HG02852 (cell line): ENCODE measurements around the gene ZC3HAV1L.
"Not testable (repeated sequence)": the region's sequence is repeated elsewhere in the genome, so short reads cannot be mapped to it uniquely, and the experiment has no call there.

Experiments
- ATAC-seq: cut with Tn5 transposase; IDR thresholded peaks from one replicate; pipeline ENCODE4 v1.9.1; 2021; ENCODE audit warnings: mild to moderate bottlenecking, moderate library complexity; ENCODE audit not compliant: unreplicated experiment

ZC3HAV1L gene

GRCh38 chr7:139023076-139023475 is 12.8 kb downstream of the ZC3HAV1L start:
- no peak for ATAC-seq

GRCh38 chr7:139022286-139022685 is 13.6 kb downstream of the ZC3HAV1L start:
- ATAC-seq = no peak

- no peak for ATAC-seq
Measured at GRCh38 chr7:139018910-139019309, 16.9 kb downstream of the ZC3HAV1L start.

GRCh38 chr7:139016931-139017511 is 18.8 kb downstream of the ZC3HAV1L start:
- peak; percentile 88 for ATAC-seq

GRCh38 chr7:139011373-139011772 is 24.5 kb downstream of the ZC3HAV1L start:
- no peak for ATAC-seq

GRCh38 chr7:139004321-139005090 is 31.3 kb downstream of the ZC3HAV1L start:
- no peak for ATAC-seq

GRCh38 chr7:138999414-138999813 is 36.4 kb downstream of the ZC3HAV1L start:
- ATAC-seq = no peak

- no peak for ATAC-seq
Measured at GRCh38 chr7:138992052-138992531, 43.8 kb downstream of the ZC3HAV1L start.

- no peak for ATAC-seq
Measured at GRCh38 chr7:138987686-138988085, 48.2 kb downstream of the ZC3HAV1L start.

GRCh38 chr7:138982204-138982623 is 53.6 kb downstream of the ZC3HAV1L start:
- ATAC-seq = no peak

- peak; percentile 83 for ATAC-seq
Measured at GRCh38 chr7:138981332-138982203, 54.3 kb downstream of the ZC3HAV1L start, which contains the start of gene KIAA1549. TSS of gene KIAA1549 (minus strand) at chr7:138981389. CDS start at chr7:138981269, 120 bp downstream.

GRCh38 chr7:138980563-138981291 is 55.1 kb downstream of the ZC3HAV1L start:
- peak; percentile 39 for ATAC-seq

GRCh38 chr7:138979988-138980562 is 55.8 kb downstream of the ZC3HAV1L start:
- ATAC-seq = no peak

GRCh38 chr7:138979226-138979979 is 56.4 kb downstream of the ZC3HAV1L start:
- ATAC-seq = no peak

- no peak for ATAC-seq
Measured at GRCh38 chr7:138978541-138979184, 57.2 kb downstream of the ZC3HAV1L start.

GRCh38 chr7:138976161-138976560 is 59.7 kb downstream of the ZC3HAV1L start:
- ATAC-seq = not testable (repeated sequence)
